ENCODE results near the gene ERC2.

Gene ERC2

GRCh38 chr3:56051052-56051451, 417.2 kb downstream of the ERC2 start:
- no peaks in the 10 kb centered on the region for H3K9me3 ChIP-seq (ENCODE audit: severe bottlenecking)
- H3K27me3 ChIP-seq (ENCODE audit: insufficient read depth, low read depth, severe bottlenecking): no peaks in the 10 kb centered on the region
- H3K27ac ChIP-seq: no peak overlapping the region
- DNase-seq: no peak
- H3K36me3 ChIP-seq: no peaks in the 10 kb centered on the region
- H3K4me3 ChIP-seq (ENCODE audit: low read depth, low read length): no peak overlapping the region
- TF ChIP-seq CTCF (IDR thresholded peaks at IDR 0.05; ENCODE audit: low read depth, low read length): no peak

GRCh38 chr3:56048946-56049345, 419.3 kb downstream of the ERC2 start:
- DNase-seq: no peak
- Histone ChIP-seq H3K9me3 (ENCODE audit: severe bottlenecking) (no peaks in the 10 kb centered on the region), H3K4me3 (ENCODE audit: low read depth, low read length) (no peak overlapping the region), H3K27ac (no peak overlapping the region), H3K27me3 (ENCODE audit: insufficient read depth, low read depth, severe bottlenecking) (no peaks in the 10 kb centered on the region), H3K36me3 (no peaks in the 10 kb centered on the region)
- TF ChIP-seq CTCF (IDR thresholded peaks at IDR 0.05; ENCODE audit: low read depth, low read length): no peak

- Histone ChIP-seq H3K9me3 (ENCODE audit: severe bottlenecking) (no peaks in the 10 kb centered on the region), H3K4me3 (ENCODE audit: low read depth, low read length) (no peak overlapping the region), H3K27ac (no peak overlapping the region), H3K27me3 (ENCODE audit: insufficient read depth, low read depth, severe bottlenecking) (no peaks in the 10 kb centered on the region), H3K36me3 (no peaks in the 10 kb centered on the region)
- no peak for DNase-seq
- TF ChIP-seq CTCF (IDR thresholded peaks at IDR 0.05; ENCODE audit: low read depth, low read length): no peak
Measured at GRCh38 chr3:56048331-56048730, 419.9 kb downstream of the ERC2 start.

- Histone ChIP-seq H3K9me3 (ENCODE audit: severe bottlenecking) (peaks cover 2% of the 10 kb centered on the region), H3K27ac (no peak overlapping the region), H3K27me3 (ENCODE audit: insufficient read depth, low read depth, severe bottlenecking) (no peaks in the 10 kb centered on the region), H3K4me3 (ENCODE audit: low read depth, low read length) (no peak overlapping the region), H3K36me3 (no peaks in the 10 kb centered on the region)
- no peak for DNase-seq
- TF ChIP-seq CTCF (IDR thresholded peaks at IDR 0.05; ENCODE audit: low read depth, low read length): peak; percentile 47
Measured at GRCh38 chr3:56042326-56042951, 425.8 kb downstream of the ERC2 start.

GRCh38 chr3:56025326-56025725, 442.9 kb downstream of the ERC2 start:
- no peak overlapping the region for H3K4me3 ChIP-seq (ENCODE audit: low read depth, low read length)
- no peak for TF ChIP-seq CTCF (IDR thresholded peaks at IDR 0.05; ENCODE audit: low read depth, low read length)
- H3K27ac ChIP-seq: no peak overlapping the region
- H3K36me3 ChIP-seq: no peaks in the 10 kb centered on the region
- no peak for DNase-seq
- H3K9me3 ChIP-seq (ENCODE audit: severe bottlenecking): no peaks in the 10 kb centered on the region
- H3K27me3 ChIP-seq (ENCODE audit: insufficient read depth, low read depth, severe bottlenecking): no peaks in the 10 kb centered on the region

GRCh38 chr3:56023546-56023945, 444.7 kb downstream of the ERC2 start:
- Histone ChIP-seq H3K4me3 (ENCODE audit: low read depth, low read length) (no peak overlapping the region), H3K27me3 (ENCODE audit: insufficient read depth, low read depth, severe bottlenecking) (no peaks in the 10 kb centered on the region), H3K36me3 (no peaks in the 10 kb centered on the region), H3K9me3 (ENCODE audit: severe bottlenecking) (no peaks in the 10 kb centered on the region), H3K27ac (no peak overlapping the region)
- DNase-seq: no peak
- no peak for TF ChIP-seq CTCF (IDR thresholded peaks at IDR 0.05; ENCODE audit: low read depth, low read length)

Data from WERI-Rb-1 (cell line).